Right atrium auricular region (tissue), 2 donors: ENCODE data around the gene DOCK1. TPM values are rescaled to one million over a fixed set of nuclear protein-coding genes. Genes with fewer than 3 reads are reported as not detected.

Experiments used
- DNase-seq: peaks from one replicate; pipeline ENCODE4 v3.0.0-alpha.2; 2019; ENCODE audit warnings: low spot score
- H3K27ac ChIP-seq, 2 donors: fragments of 200-600 bp; sonication (generic); 1 replicate in 1 of 2; 2 replicates in 1 of 2; pipeline ENCODE4 v1.5.1; 2016 to 2019
- H3K27me3 ChIP-seq, 2 donors: fragments of 200-600 bp; sonication (generic); one replicate each; pipeline versions ENCODE4 v1.5.1 to v1.6.0; 2017 to 2019
- H3K36me3 ChIP-seq: fragments of 200-600 bp; sonication (generic); one replicate; pipeline ENCODE4 v1.5.1; 2016
- H3K4me1 ChIP-seq, 2 donors: fragments of 200-600 bp; sonication (generic); one replicate each; pipeline versions ENCODE4 v1.5.1 to v1.6.0; 2017 to 2019
- H3K4me3 ChIP-seq, 2 donors: fragments of 200-600 bp; sonication (generic); 1 replicate in 1 of 2; 2 replicates in 1 of 2; pipeline ENCODE4 v1.5.1; 2017 to 2019; ENCODE audit warnings: mild to moderate bottlenecking in 1 of 2, moderate library complexity in 1 of 2
- H3K9me3 ChIP-seq, 2 donors: fragments of 200-600 bp; sonication (generic); one replicate each; pipeline ENCODE4 v1.5.1; 2019
- total RNA-seq, 2 donors: library from RNA; depleted of rRNA; stranded (reverse); fragments of >200 nt; gene quantifications; one replicate each; pipeline ENCODE4 v1.1.0, GENCODE V29; 2016
- TF ChIP-seq, protein P1 (sequence below), 2 donors: fragments of 200-600 bp; sonication (generic); IDR thresholded peaks; one replicate each; pipeline ENCODE4 v1.5.1; 2019; ENCODE audit warnings: antibody characterized with exemption in 2 of 2

Gene DOCK1
- total RNA-seq, 2 donors from 2014 or later: 13.0 to 16.8 TPM

DNA sequence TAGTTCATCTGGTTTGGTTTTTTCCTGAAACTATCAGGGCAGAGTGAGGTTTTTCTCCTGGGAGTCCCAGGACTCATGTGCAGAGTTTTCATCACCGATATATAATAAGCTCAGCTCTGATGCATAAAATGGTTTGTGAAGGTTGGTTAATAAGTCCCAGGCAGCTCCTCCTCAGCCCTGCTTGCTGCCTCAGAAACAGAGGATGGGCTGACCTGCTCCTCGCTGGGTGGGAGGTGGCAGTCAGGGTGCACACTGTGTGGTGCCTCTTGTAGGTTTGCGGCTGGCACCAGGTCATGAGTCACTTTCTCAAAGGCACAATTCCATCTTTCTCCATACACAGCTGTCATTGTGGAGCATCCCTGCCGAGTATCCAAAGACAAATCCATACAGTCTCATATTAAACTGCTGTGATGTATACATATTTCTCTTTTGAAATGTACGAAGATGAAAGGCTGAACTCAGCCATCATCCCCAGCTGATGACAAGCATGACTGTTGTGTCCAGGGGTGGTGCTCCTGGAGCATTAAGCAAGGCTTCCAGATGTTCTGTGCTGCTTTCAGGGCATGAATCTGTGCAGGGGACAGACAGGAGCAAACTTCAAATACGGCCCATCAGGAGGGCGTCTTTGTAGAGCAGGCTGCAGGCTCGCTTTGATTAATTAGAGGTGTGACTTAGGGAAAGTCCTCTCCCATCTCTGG lies 518.1 kb downstream of the DOCK1 start:
- H3K27me3 ChIP-seq: no peaks in the 10 kb centered on the region
- H3K4me3 ChIP-seq: no peak overlapping the region
- H3K36me3 ChIP-seq: peaks cover 35% of the 10 kb centered on the region
- no peak overlapping the region for H3K27ac ChIP-seq
- no peaks in the 10 kb centered on the region for H3K4me1 ChIP-seq
- TF ChIP-seq, protein P1, sequence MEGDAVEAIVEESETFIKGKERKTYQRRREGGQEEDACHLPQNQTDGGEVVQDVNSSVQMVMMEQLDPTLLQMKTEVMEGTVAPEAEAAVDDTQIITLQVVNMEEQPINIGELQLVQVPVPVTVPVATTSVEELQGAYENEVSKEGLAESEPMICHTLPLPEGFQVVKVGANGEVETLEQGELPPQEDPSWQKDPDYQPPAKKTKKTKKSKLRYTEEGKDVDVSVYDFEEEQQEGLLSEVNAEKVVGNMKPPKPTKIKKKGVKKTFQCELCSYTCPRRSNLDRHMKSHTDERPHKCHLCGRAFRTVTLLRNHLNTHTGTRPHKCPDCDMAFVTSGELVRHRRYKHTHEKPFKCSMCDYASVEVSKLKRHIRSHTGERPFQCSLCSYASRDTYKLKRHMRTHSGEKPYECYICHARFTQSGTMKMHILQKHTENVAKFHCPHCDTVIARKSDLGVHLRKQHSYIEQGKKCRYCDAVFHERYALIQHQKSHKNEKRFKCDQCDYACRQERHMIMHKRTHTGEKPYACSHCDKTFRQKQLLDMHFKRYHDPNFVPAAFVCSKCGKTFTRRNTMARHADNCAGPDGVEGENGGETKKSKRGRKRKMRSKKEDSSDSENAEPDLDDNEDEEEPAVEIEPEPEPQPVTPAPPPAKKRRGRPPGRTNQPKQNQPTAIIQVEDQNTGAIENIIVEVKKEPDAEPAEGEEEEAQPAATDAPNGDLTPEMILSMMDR (IDR thresholded peaks at IDR 0.05): no peak
- no peak for DNase-seq
- H3K9me3 ChIP-seq: no peaks in the 10 kb centered on the region

DNA sequence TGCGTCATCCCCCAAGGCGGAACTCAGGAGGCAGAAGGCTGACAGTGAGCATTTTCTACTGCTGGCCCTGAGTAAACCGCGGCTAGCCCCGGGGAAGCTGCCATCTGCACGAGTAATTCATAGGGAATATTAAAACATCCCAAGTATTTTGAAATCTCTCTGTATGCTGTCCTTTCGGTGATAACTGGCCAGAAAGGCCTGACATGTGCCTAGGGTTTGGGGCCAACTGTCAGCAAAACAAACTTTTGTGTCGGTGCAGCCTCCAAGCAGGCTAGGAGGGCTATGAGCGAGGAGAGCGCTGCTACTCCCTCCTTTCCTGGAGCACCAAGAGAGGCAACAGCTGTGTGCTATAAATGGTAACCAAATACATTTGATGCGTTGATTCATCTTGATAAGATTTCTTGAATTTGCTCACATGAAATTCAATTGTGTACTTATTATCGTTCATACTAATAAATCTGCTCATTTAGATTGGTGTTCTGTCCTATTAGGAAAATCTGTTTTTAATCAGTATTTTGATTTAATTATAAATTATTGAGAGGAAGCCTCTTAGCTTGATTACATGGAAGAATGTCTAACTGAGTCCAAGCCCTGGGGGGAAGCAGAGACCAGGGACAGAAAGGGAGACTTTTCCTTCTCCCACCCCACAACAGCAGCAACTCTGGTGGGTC lies 519.5 kb downstream of the DOCK1 start:
- Histone ChIP-seq H3K27ac (no peak overlapping the region), H3K27me3 (no peaks in the 10 kb centered on the region), H3K36me3 (peaks cover 22% of the 10 kb centered on the region), H3K4me3 (no peak overlapping the region), H3K4me1 (no peaks in the 10 kb centered on the region), H3K9me3 (no peaks in the 10 kb centered on the region)
- TF ChIP-seq, protein P1 (IDR thresholded peaks at IDR 0.05): no peak
- no peak for DNase-seq

DNA sequence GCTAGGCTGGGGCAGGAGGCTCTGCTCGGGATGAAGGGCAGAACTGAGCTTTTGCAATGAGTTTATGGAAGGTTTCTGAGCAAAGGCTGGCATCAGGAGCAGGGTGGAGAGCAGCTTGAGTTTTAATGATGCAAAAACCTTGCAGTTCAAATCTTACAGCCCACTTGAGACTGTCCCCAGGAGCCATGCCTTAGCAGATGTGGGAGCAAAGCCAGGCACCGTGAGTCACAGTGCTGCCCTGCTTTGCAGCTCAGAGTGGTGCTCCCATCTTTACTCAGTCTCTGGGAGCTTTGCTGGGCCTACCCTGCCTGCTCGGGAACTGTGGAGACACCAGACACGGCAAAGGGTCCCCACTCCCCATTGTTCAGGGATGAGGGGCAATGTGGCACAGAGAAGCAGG lies 521.5 kb downstream of the DOCK1 start:
- Histone ChIP-seq H3K4me1 (no peaks in the 10 kb centered on the region), H3K36me3 (peaks cover 22% of the 10 kb centered on the region)

DNA sequence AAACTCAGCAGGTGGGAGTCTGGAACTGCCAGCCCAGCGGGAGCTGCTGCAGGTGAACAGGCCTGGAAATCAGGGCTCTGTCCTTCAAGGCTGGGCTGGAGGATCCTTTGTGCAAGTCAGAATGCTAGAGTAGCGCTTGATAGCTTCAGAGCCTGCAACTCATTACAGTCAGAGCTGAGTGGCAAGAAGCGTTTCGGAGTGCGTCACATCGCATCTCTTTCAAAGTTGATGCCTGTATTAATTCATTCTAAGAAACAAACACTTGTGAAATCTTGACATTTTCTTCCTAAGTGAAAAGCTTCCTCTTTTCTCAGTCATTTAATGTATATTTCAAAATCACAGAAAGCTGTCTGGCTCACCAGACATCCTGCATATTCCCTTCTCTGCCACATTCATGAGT lies 522.7 kb downstream of the DOCK1 start:
- Histone ChIP-seq H3K36me3 (peaks cover 22% of the 10 kb centered on the region), H3K4me3 (no peak overlapping the region)
- TF ChIP-seq, protein P1 (IDR thresholded peaks at IDR 0.05): no peak

More for the DNA sequence above, 521.5 kb downstream of the DOCK1 start:
- DNase-seq: no peak
- no peaks in the 10 kb centered on the region for H3K9me3 ChIP-seq
- H3K27me3 ChIP-seq: no peaks in the 10 kb centered on the region
- no peak overlapping the region for H3K27ac ChIP-seq
- TF ChIP-seq, protein P1 (IDR thresholded peaks at IDR 0.05): no peak
- H3K4me3 ChIP-seq: no peak overlapping the region

DNA sequence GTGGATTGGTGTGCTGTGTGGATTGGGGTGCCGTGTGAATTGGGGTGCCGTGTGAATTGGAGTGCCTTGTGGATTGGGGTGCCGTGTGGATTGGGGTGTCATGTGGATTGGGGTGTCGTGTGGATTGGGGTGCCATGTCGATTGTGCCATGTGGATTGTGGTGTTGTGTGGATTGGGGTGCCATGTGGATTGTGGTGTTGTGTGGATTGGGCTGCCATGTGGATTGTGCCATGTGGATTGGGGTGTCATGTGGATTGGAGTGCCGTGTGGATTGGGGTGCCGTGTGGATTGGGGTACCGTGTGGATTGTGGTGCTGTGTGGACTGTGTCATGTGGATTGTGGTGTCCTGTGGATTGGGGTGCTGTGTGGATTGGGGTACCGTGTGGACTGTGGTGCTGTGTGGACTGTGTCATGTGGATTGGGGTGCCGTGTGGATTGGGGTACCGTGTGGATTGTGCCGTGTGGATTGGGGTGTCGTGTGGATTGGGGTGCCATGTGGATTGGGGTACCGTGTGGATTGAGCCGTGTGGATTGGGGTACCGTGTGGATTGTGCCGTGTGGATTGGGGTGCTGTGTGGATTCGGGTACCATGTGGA lies 523.3 kb downstream of the DOCK1 start:
- Histone ChIP-seq H3K4me3 (no peak overlapping the region), H3K27ac (no peak overlapping the region), H3K36me3 (peaks cover 22% of the 10 kb centered on the region), H3K9me3 (no peaks in the 10 kb centered on the region), H3K4me1 (no peaks in the 10 kb centered on the region), H3K27me3 (no peaks in the 10 kb centered on the region)
- DNase-seq: no peak
- TF ChIP-seq, protein P1 (IDR thresholded peaks at IDR 0.05): no peak

More for the DNA sequence above, 522.7 kb downstream of the DOCK1 start:
- Histone ChIP-seq H3K9me3 (no peaks in the 10 kb centered on the region), H3K27ac (no peak overlapping the region), H3K27me3 (no peaks in the 10 kb centered on the region), H3K4me1 (no peaks in the 10 kb centered on the region)
- DNase-seq: no peak
